Measurements from ENCODE around the gene ATP2A3.

- TF ChIP-seq SMC3 (conservative IDR thresholded peaks at IDR 0.05; ENCODE audit: poor library complexity) (no peak), CTCF (IDR thresholded peaks at IDR 0.05; ENCODE audit: poor library complexity, severe bottlenecking) (no peak), POLR2AphosphoS5 (IDR thresholded peaks at IDR 0.05) (no peak), TAF1 (IDR thresholded peaks at IDR 0.05; ENCODE audit: low read depth) (no peak), REST (IDR thresholded peaks at IDR 0.05; ENCODE audit: borderline replicate concordance) (no peak), EP300 (conservative IDR thresholded peaks at IDR 0.05; ENCODE audit: poor library complexity, severe bottlenecking) (no peak)
Observed at GRCh38 chr17:4010754-4011153, 46.5 kb upstream of the ATP2A3 start.

Measured in neural cell (in vitro differentiated cells).